ENCODE results near the gene RNF111.

DNA sequence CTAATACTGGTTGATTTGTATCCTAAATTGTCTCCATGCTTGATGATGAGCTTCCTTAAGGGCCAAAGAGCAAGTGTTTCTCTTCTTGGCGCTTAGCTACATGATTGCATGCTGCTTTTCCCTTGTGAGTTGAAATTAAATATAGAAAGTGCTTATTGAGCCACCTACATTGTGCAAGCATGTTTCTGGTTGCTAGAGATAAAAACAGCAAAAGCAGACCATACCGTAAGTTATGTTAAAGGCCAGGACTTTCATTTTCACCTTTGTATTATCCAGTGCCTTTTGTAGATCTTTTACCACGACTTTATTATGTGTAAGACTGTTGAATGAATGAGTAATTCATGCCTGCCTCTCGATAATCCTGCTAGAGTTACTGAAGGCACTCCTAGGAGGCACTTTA, 75.6 kb downstream of the RNF111 start:
- no peak for TF ChIP-seq POLR2A (IDR thresholded peaks at IDR 0.05)
- TF ChIP-seq, protein P1, sequence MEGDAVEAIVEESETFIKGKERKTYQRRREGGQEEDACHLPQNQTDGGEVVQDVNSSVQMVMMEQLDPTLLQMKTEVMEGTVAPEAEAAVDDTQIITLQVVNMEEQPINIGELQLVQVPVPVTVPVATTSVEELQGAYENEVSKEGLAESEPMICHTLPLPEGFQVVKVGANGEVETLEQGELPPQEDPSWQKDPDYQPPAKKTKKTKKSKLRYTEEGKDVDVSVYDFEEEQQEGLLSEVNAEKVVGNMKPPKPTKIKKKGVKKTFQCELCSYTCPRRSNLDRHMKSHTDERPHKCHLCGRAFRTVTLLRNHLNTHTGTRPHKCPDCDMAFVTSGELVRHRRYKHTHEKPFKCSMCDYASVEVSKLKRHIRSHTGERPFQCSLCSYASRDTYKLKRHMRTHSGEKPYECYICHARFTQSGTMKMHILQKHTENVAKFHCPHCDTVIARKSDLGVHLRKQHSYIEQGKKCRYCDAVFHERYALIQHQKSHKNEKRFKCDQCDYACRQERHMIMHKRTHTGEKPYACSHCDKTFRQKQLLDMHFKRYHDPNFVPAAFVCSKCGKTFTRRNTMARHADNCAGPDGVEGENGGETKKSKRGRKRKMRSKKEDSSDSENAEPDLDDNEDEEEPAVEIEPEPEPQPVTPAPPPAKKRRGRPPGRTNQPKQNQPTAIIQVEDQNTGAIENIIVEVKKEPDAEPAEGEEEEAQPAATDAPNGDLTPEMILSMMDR (IDR thresholded peaks at IDR 0.05): no peak
